ENCODE data around the gene BCAR1.
"Not testable (repeated sequence)": the region's sequence is repeated elsewhere in the genome, so short reads cannot be mapped to it uniquely, and the experiment has no call there.

The BCAR1 gene

GRCh38 chr16:75224306-75225082 lies 26.9 kb downstream of the BCAR1 start:
- DNase-seq (ENCODE audit: low read depth) = no peak

- DNase-seq (ENCODE audit: low read depth) = not testable (repeated sequence)
These were observed 28.3 kb downstream of the BCAR1 start for GRCh38 chr16:75223129-75223528.

GRCh38 chr16:75222271-75222783 lies 29.1 kb downstream of the BCAR1 start:
- no peak for DNase-seq (ENCODE audit: low read depth)

- no peak for DNase-seq (ENCODE audit: low read depth)
These were observed 31.6 kb downstream of the BCAR1 start for GRCh38 chr16:75219838-75220237.

- DNase-seq (ENCODE audit: low read depth) = no peak
These were observed 32.3 kb downstream of the BCAR1 start for GRCh38 chr16:75219088-75219487.

- DNase-seq (ENCODE audit: low read depth) = no peak
These were observed 33.0 kb downstream of the BCAR1 start, which contains the start of gene CTRB1 for GRCh38 chr16:75218256-75219076. TSS of gene CTRB1 (plus strand) at chr16:75218988. CDS start at chr16:75219008, 20 bp downstream.

- no peak for DNase-seq (ENCODE audit: low read depth)
These were observed 34.0 kb downstream of the BCAR1 start for GRCh38 chr16:75217389-75217851.

- no peak for DNase-seq (ENCODE audit: low read depth)
These were observed 34.8 kb downstream of the BCAR1 start for GRCh38 chr16:75216576-75216975.

GRCh38 chr16:75216127-75216526 lies 35.3 kb downstream of the BCAR1 start:
- DNase-seq (ENCODE audit: low read depth) = no peak

GRCh38 chr16:75211286-75211685 lies 40.1 kb downstream of the BCAR1 start:
- DNase-seq (ENCODE audit: low read depth) = not testable (repeated sequence)

- DNase-seq (ENCODE audit: low read depth) = no peak
These were observed 41.5 kb downstream of the BCAR1 start for GRCh38 chr16:75209944-75210343.

- not testable (repeated sequence) for DNase-seq (ENCODE audit: low read depth)
These were observed 41.9 kb downstream of the BCAR1 start for GRCh38 chr16:75209514-75209913.

GRCh38 chr16:75208861-75209505 lies 42.4 kb downstream of the BCAR1 start:
- no peak for DNase-seq (ENCODE audit: low read depth)

GRCh38 chr16:75208242-75208825 lies 43.1 kb downstream of the BCAR1 start:
- no peak for DNase-seq (ENCODE audit: low read depth)

- DNase-seq (ENCODE audit: low read depth) = no peak
These were observed 43.6 kb downstream of the BCAR1 start for GRCh38 chr16:75207831-75208230.

GRCh38 chr16:75206749-75207451 lies 44.5 kb downstream of the BCAR1 start, which contains the start of gene CTRB2:
TSS of gene CTRB2 (minus strand) at chr16:75207161. CDS start at chr16:75207141, 20 bp downstream.
- DNase-seq (ENCODE audit: low read depth) = no peak

- not testable (repeated sequence) for DNase-seq (ENCODE audit: low read depth)
These were observed 45.3 kb downstream of the BCAR1 start for GRCh38 chr16:75205961-75206748.

GRCh38 chr16:75205438-75205837 lies 46.0 kb downstream of the BCAR1 start:
- DNase-seq (ENCODE audit: low read depth) = not testable (repeated sequence)

- DNase-seq (ENCODE audit: low read depth) = not testable (repeated sequence)
These were observed 46.5 kb downstream of the BCAR1 start for GRCh38 chr16:75204905-75205304.

GRCh38 chr16:75204410-75204758 lies 47.0 kb downstream of the BCAR1 start:
- DNase-seq (ENCODE audit: low read depth) = no peak
